ENCODE measurements around the gene PPP2R3B.
"Not testable (repeated sequence)": the region's sequence is repeated elsewhere in the genome, so short reads cannot be mapped to it uniquely, and the experiment has no call there.

PPP2R3B gene, protein sequence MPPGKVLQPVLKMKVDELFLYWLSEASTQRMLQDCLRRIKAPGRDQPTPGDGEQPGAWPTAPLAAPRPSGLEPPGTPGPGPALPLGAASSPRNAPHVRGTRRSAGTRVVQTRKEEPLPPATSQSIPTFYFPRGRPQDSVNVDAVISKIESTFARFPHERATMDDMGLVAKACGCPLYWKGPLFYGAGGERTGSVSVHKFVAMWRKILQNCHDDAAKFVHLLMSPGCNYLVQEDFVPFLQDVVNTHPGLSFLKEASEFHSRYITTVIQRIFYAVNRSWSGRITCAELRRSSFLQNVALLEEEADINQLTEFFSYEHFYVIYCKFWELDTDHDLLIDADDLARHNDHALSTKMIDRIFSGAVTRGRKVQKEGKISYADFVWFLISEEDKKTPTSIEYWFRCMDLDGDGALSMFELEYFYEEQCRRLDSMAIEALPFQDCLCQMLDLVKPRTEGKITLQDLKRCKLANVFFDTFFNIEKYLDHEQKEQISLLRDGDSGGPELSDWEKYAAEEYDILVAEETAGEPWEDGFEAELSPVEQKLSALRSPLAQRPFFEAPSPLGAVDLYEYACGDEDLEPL

DNA sequence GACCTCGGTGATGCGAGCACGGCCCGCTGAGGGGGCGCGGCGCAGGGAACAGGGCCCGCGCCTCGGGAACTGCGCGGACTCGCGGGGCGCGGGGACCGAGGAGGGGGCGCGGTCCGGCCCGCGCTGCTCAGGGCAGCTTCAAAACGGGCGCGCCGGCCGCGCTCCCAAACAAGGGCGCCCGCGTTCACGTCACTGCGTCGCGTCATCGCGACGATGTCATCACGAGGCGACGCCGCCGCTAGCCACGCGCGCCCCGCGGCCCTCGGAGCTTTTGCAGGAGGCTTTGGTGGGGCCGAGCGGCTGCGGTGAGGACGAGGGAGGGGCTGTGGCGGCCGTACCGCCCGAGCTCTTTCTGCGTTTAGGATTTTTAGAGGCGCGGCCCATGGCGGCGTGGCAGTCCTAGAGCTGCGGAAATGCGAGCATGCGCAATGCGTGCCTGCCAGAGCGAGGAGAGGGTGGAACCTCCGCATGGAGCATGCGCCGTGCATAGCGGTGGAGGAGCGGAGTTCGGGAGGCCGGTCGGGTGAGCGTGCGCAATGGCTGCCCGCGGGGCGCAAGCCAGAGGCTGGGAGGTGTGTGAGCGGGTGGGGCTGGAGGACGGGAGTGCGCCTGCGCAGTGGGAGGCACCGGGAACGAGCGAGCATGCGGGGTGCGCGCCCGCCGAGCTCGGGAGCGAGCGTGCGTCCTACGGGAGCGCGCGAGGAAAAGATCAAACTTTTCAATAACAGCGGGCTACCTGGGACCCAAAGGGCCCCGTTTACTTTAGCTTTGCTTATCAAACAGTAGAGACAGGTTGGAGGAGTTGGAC is at the start of gene PPP2R3B:
Gene PPP2R3B, minus strand, starts transcription at position 140 of the 808 bp plus-strand sequence. CDS start 216 bp downstream, outside the sequence.
- no peak for DNase-seq

DNA sequence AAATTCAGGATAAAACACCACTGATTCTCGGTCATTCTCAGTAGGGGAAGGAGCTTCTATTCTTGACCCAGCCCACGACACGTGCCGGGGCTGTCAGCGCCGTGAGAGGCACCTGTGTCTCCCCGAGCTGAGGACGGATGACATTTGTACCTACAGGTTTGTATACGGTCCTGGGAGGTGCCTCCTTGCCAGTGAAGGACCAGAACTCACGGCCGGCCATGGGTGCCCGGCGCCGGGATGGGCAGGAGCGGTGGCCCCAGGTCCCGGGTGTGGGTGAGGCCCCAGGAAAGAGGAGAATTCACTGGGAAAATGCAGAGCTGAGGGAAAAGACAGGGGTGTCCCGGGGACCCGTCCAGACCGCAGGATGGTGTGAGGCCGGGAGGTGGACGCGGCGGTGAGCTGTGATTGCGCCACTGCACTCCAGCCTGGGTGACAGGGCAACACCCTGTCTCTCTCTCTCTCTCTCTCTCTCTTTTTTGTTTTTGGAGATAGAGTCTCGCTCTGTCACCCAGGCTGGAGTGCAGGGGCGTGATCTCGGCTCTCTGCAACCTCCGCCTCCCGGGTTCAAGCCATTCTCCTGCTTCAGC is 48.9 kb upstream of the PPP2R3B start:
- no peak for DNase-seq

- DNase-seq, result no peak
Observed at GRCh38 chrX:434946-435345, 48.2 kb upstream of the PPP2R3B start.

- DNase-seq, result no peak
Observed at GRCh38 chrX:433771-434170, 47.1 kb upstream of the PPP2R3B start.

DNA sequence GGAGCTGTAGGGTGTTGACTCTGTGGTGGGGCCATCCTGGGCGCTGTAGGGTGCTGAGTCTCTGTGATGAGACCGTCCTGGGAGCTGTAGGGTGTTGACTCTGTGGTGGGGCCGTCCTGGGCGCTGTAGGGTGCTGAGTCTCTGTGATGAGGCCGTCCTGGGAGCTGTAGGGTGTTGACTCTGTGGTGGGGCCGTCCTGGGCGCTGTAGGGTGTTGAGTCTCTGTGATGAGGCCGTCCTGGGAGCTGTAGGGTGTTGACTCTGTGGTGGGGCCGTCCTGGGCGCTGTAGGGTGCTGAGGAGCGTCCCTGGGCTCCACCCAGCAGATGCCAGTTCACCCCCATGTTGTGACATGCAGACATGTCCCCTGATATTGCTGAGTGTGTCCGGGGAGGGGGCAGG is 46.0 kb upstream of the PPP2R3B start:
- DNase-seq, result not testable (repeated sequence)

GRCh38 chrX:431492-432111 is 44.9 kb upstream of the PPP2R3B start:
- DNase-seq, result no peak

GRCh38 chrX:431056-431455 is 44.3 kb upstream of the PPP2R3B start:
- no peak for DNase-seq

DNA sequence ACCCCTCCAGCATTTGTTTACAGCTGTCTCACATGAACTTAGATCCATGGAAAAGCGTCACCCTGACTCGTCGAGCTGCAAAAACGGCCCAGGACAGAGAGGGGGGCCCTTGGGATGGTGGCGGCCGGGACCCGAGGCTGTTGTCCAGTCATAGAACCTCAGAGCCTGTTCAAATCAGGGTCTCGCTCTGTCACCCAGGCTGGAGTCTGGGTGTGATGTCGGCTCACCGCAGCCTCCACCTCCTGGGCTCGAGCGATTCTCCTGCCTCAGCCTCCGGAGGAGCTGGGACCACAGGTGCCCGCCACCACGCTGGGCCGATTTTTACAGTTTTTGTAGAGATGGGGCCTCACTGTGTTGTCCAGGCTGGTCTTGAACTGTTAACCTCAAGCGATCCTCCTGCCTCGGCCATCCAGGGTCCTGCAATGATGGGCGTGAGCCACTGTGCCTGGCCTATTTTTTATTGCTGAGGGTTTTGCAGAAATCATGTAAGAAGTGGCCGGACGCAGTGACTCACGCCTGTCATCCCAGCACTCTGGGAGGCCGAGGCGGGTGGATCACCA is 42.6 kb upstream of the PPP2R3B start:
- no peak for DNase-seq

DNA sequence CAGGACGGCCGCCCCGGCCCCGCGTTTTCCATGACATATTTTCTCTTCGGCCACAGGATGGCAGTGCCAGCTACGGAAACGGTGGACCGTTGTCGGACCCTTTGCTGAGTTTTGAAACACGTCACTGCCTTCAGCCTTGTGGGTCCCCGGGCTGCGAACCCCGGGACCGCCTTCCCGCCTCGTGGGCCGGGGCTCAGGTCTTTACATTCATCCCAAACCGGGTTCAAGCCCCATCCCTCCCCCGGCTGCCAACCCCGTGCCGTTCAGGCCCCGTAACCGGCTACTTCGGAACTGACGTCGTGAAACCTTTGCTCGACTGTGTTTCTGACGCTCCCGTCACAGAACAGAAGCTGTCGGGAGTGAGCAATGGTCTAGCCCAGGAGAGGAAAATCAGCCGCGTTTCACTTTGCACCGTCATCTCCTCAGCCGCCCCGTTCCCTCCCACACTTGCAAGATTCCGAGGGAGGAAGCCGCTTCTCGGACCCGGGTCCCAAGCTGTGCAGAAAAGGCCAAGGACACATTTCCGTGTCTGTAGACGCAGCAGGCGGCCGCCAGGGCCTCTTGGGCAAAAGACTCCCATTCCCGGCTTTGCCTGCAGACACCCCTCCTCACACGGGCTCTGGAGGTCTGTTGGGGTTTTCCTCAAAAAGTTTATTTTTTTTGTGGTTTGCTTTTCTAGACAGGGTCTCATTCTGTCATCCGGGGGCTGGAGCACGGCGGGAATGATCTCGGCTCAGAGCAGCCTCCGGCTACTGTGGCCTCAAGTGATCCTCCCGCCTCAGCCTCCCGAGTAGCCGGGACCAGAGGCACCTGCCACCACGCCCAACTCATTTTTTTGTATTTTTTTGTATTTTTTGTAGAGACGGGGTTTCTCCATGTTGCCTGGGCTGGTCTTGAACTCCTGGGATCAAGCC is 41.4 kb upstream of the PPP2R3B start:
- DNase-seq, result no peak

DNA sequence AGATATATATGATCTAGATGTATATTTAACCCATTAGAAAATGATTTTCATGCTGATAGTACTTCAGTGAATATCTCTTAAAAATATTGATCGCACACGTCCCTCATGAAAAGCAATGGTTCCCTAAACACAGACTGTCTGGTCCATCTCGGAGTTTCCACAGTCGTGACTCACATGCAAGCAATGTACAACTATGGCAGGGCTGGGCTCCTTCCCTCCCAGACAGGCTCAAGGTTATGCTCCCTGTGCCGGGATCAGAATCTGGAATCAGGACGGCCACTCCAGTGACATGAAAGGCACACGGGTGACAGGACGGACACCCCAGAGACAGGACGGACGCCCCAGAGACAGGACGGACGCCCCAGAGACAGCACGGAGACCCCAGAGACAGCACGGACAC is 40.2 kb upstream of the PPP2R3B start:
- no peak for DNase-seq

- no peak for DNase-seq
Observed at GRCh38 chrX:425056-425455, 38.3 kb upstream of the PPP2R3B start.

DNA sequence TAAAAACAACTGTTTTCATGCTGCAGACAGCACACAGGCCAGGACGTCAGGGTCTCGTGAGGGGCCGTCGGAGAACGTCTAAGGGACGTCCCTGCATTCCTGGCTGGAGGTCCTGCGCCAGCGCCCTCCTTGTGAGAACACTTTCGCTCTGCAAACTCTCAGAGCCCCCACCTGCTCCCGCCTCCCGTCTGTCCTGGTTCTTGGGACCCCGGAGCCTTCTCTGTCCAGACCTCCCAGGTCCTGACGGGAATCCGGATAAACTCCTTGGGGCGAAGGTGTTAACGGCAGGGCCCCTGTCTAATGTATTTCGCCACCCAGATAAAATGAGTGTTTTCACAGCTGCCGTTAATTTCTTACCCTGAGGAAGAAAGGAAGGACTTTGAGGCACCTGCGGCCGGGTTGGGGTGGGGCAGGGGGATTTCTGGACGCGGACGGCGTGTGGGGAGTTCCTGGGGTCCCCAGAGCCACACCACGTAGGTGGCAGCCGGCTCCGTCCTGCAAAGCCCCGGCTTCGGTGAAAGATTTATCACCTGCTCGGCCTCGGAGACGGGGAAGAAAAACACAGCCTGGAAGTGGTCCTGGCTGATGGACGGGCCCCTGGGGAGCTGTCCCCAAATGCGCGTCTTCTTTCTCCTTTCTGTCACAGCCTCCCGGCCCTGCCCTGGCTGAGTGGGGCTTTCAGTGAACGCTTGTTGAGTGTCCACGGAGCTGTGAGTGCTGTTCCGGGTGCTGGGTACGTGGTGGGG is 35.1 kb upstream of the PPP2R3B start:
- DNase-seq, result peak in 1 of 3 experiments; percentile 40

DNA sequence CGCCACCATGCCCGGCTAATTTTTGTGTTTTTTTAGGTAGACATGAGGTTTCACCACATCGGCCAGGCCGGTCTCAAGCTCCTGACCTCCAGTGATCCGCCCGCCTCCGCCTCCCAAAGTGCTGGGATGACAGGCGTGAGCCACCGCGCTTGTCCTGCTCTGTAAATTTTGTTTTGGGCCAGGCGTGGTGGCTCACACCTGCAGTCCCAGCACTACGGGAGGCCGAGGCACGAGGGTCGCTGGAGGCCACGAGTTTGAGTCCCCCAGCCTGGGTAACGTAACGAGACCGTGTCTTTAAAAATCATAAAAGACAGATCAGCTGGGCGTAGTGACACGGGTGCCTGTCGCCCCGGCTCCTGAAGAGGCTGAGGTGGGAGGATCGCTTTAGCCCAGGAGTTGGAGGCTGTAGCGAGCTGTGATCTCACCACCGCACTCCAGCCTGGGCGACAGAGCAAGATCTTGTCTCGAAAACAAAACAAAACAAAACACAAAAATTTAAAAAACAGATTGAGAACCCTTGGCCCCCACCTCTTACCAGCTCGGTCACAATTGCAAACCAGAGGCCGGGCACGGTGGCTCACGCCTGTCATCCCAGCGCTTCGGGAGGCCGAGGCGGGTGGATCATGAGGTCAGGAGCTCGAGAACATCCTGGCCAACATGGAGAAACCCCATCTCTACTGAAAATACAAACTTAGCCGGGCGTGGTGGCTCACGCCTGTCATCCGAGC is 34.0 kb upstream of the PPP2R3B start:
- no peak for DNase-seq

DNA sequence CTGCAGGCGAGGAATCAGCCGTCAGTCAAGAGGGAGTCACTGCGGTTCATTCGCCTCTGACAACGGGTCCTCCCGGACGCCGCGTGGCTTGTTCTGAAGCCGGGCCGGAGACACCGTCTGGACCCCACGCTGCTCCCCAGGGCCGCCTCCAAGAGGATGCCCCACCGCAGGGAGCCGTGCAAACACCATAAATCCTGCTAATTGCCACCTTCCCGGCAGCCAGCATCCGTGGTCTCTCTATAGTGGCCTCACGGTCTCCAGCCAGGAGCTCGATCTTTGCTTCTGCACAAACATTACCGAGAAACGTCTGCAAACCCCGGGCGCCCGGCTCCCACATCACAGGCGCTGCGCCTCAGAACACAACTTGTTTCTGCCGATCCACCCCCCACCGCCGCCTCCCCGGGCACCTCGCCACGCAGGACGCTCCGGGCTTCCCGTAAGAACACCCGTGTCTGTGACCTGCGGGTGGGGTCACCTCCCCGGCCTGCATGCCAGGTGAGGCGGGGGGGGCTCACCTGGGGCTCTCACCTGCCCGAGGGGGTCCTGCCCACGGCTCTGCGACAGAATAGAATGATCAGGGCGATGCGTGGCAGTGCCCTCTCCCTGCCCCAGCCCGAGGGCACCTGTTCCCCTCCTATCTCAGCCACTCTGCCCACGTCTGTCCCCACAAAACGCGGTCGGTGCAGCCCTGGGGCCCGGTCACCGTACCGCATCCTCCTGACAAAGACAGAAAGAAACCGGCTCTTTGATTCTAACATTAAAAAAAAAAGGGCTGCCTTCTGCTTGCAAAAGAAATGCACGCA is 32.4 kb upstream of the PPP2R3B start:
- DNase-seq, result peak in 2 of 3 experiments; percentile 98 to 99

GRCh38 chrX:415498-415897 is 28.8 kb upstream of the PPP2R3B start:
- DNase-seq, result not testable (repeated sequence)

DNA sequence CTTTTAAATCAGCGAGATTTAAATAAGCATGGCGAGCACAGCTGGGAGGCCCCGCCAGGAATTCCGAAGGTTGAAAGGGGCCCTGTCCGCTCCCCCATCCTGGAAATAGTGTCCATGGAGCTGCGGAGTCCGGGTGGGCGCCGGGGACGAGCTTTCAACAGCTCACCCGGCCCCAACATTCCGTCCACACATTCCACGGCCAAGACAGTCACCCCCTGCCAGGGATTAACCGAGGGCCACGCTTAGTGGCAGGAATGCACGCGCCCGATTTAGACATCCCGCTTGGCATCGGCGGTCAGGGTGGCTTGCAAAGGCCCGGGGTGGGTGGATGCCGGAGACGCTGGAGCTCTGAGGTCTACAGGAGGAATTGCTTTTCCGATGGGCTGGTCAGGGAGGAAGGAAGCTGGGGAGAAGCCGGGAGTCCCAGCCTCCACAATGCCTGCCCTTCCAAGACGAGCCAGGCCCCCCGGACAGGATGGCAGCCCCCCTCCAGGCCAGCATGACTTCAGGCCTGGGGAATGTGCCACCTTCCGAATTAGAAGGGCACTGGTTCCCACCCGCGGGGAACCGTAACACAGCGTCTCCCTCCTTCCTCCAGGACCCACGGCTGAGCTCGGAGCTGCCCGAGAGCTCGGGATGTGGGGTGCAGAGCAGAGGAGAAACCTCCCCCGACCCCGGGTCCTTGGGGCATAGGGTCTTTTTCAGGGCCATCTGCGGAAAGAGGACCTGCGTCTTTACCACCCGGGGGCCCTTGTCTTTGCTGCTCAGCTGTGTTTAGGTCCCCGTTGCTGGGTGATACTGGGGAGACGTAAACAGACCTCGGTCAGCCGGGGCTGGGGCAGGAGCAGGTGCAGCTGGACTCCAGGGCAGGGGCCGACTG is 26.9 kb upstream of the PPP2R3B start:
- peak in 2 of 3 experiments; percentile 72 to 88 for DNase-seq

GRCh38 chrX:410296-410695 is 23.6 kb upstream of the PPP2R3B start:
- DNase-seq, result no peak

GRCh38 chrX:405149-405548 is 18.4 kb upstream of the PPP2R3B start:
- no peak for DNase-seq

Data from NCI-H1417 (cell line).